Measurements from ENCODE around the gene ITGA1.

DNA sequence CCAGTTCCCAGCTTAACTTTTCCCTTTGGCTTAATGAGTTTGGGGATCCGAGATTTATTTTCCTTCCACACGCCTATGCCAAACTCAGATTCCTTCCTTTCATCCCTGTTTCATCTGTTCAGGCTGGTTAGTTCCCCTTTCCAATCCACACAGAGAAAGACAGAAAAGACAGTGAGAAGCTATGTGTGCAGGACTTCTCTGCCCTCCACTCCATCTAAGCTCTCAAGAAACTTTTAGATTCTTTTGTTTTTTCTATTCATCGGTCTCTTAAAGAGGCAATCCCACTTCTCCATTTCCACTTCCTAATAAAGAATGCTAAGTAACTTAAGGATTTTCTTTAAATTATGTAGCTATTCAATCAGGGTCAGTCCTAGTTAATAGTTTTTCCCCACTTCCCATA lies 11.2 kb downstream of the ITGA1 start:
- TF ChIP-seq, protein P1, sequence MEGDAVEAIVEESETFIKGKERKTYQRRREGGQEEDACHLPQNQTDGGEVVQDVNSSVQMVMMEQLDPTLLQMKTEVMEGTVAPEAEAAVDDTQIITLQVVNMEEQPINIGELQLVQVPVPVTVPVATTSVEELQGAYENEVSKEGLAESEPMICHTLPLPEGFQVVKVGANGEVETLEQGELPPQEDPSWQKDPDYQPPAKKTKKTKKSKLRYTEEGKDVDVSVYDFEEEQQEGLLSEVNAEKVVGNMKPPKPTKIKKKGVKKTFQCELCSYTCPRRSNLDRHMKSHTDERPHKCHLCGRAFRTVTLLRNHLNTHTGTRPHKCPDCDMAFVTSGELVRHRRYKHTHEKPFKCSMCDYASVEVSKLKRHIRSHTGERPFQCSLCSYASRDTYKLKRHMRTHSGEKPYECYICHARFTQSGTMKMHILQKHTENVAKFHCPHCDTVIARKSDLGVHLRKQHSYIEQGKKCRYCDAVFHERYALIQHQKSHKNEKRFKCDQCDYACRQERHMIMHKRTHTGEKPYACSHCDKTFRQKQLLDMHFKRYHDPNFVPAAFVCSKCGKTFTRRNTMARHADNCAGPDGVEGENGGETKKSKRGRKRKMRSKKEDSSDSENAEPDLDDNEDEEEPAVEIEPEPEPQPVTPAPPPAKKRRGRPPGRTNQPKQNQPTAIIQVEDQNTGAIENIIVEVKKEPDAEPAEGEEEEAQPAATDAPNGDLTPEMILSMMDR (conservative IDR thresholded peaks at IDR 0.05; ENCODE audit: low read length) = no peak
- no peak for TF ChIP-seq EZH2phosphoT487 (IDR thresholded peaks at IDR 0.05; ENCODE audit: borderline replicate concordance, low read depth, low read length)

All from OCI-LY7 (cell line).